ENCODE data around the gene KCTD8. TPM values are rescaled to one million over a fixed set of nuclear protein-coding genes. Genes with fewer than 3 reads are reported as not detected.

Gene KCTD8
- polyA plus RNA-seq, 2 of the 4 experiments (the other 2 are of a cell fraction): not detected

GRCh38 chr4:44434247-44434646, 14.4 kb downstream of the KCTD8 start:
- H3K4me2 ChIP-seq: no peak overlapping the region
- H3K27ac ChIP-seq: no peak overlapping the region
- DNase-seq (ENCODE audit: low read depth in 1 of 2, low spot score in 1 of 2) (no peak), FAIRE-seq (no peak), ATAC-seq (no peak)
- ChIA-PET CTCF (interaction anchor here (1.2 kb wide), 1 partner anchor 17 kb away, joined by 3 read pairs; no protein-coding TSS in a partner anchor), POLR2A (no interaction called here)
- H3K9me3 ChIP-seq: no peaks in the 10 kb centered on the region
- no peak for TF ChIP-seq CEBPB (IDR thresholded peaks at IDR 0.05)
- no peaks in the 10 kb centered on the region for H3K4me1 ChIP-seq
- 4% methylated on average over 2 of the region's 2 CpGs for WGBS (ENCODE audit: missing lambda C conversion rate)
- no peak overlapping the region for H3K4me3 ChIP-seq

- H3K27ac ChIP-seq: no peak overlapping the region
- no peaks in the 10 kb centered on the region for H3K4me1 ChIP-seq
- no peak overlapping the region for H3K4me3 ChIP-seq
- no peaks in the 10 kb centered on the region for H3K9me3 ChIP-seq
- POLR2A ChIA-PET: no interaction called here
- no peak overlapping the region for H3K4me2 ChIP-seq
- CTCF ChIA-PET: no interaction called here
- TF ChIP-seq CBX2 (IDR thresholded peaks at IDR 0.05; ENCODE audit: borderline replicate concordance, low read depth) (no peak), TFCP2L1 (CRISPR knock-in tag; IDR thresholded peaks at IDR 0.05) (no peak), RAD21 (conservative IDR thresholded peaks at IDR 0.05 in 1 of 2, IDR thresholded peaks at IDR 0.05 in 1 of 2) (peak; percentile 10 to 30; a peak in 1 of 5 replicates)
- ATAC-seq (peak in 1 of 2 experiments; percentile 58; a peak in 2 of 6 replicates), FAIRE-seq (no peak), DNase-seq (ENCODE audit: low read depth in 1 of 2, low spot score in 1 of 2) (peak in 1 of 2 experiments; percentile 21)
- 0% methylated on average over 2 of the region's 2 CpGs for WGBS (ENCODE audit: missing lambda C conversion rate)
Observed at GRCh38 chr4:44425614-44426208, 22.9 kb downstream of the KCTD8 start.

GRCh38 chr4:44422912-44423311, 25.7 kb downstream of the KCTD8 start:
- Histone ChIP-seq H3K9me3 (no peaks in the 10 kb centered on the region), H3K4me3 (no peak overlapping the region), H3K4me2 (no peak overlapping the region), H3K4me1 (no peaks in the 10 kb centered on the region), H3K27ac (no peak overlapping the region)
- CTCF ChIA-PET: no interaction called here
- 0% methylated on average over 1 of the region's 1 CpG for WGBS (ENCODE audit: missing lambda C conversion rate)
- ATAC-seq (no peak), DNase-seq (ENCODE audit: low read depth in 1 of 2, low spot score in 1 of 2) (no peak), FAIRE-seq (no peak)
- no peak for TF ChIP-seq NR3C1 (IDR thresholded peaks at IDR 0.05)
- no peak for TF ChIP-seq FOXS1 (CRISPR knock-in tag; IDR thresholded peaks at IDR 0.05)
- TF ChIP-seq POLR2AphosphoS2 (conservative IDR thresholded peaks at IDR 0.05; ENCODE audit: low read length): no peak
- no peak for TF ChIP-seq RAD21 (conservative IDR thresholded peaks at IDR 0.05 in 1 of 2, IDR thresholded peaks at IDR 0.05 in 1 of 2)
- TF ChIP-seq BHLHE40 (IDR thresholded peaks at IDR 0.05; ENCODE audit: low read depth, low read length): no peak
- TF ChIP-seq HMGXB4 (CRISPR knock-in tag; IDR thresholded peaks at IDR 0.05; ENCODE audit: borderline replicate concordance): no peak
- no peak for TF ChIP-seq MAZ (IDR thresholded peaks at IDR 0.05; ENCODE audit: borderline replicate concordance, low read depth, low read length)
- no peak for TF ChIP-seq HDAC2 (IDR thresholded peaks at IDR 0.05)
- TF ChIP-seq HEYL (CRISPR knock-in tag; IDR thresholded peaks at IDR 0.05): no peak
- no peak for TF ChIP-seq CHD4 (IDR thresholded peaks at IDR 0.05; ENCODE audit: borderline replicate concordance)
- no peak for TF ChIP-seq KDM5A (IDR thresholded peaks at IDR 0.05)
- TF ChIP-seq FOSB (CRISPR knock-in tag; IDR thresholded peaks at IDR 0.05): no peak
- TF ChIP-seq MYC (IDR thresholded peaks at IDR 0.05; ENCODE audit: borderline replicate concordance, low read length): no peak
- TF ChIP-seq RFX5 (IDR thresholded peaks at IDR 0.05): no peak
- TF ChIP-seq ZSCAN20 (CRISPR knock-in tag; IDR thresholded peaks at IDR 0.05): no peak
- POLR2A ChIA-PET: no interaction called here

- H3K4me2 ChIP-seq: no peak overlapping the region
- H3K27ac ChIP-seq: no peak overlapping the region
- H3K9me3 ChIP-seq: no peaks in the 10 kb centered on the region
- DNase-seq (ENCODE audit: low read depth in 1 of 2, low spot score in 1 of 2) (no peak), FAIRE-seq (no peak), ATAC-seq (no peak)
- H3K4me3 ChIP-seq: no peak overlapping the region
- POLR2A ChIA-PET: no interaction called here
- H3K4me1 ChIP-seq: no peaks in the 10 kb centered on the region
- CTCF ChIA-PET: interaction anchor here (0.6 kb wide), 1 partner anchor 24 kb away, joined by 3 read pairs; no protein-coding TSS in a partner anchor
- WGBS (ENCODE audit: missing lambda C conversion rate): 47% methylated on average over 2 of the region's 2 CpGs
- TF ChIP-seq CTCF (IDR thresholded peaks at IDR 0.05): no peak
- TF ChIP-seq FOSL2 (IDR thresholded peaks at IDR 0.05): no peak
- TF ChIP-seq FOSL2 (CRISPR knock-in tag; IDR thresholded peaks at IDR 0.05): no peak
- TF ChIP-seq NFE2L2 (conservative IDR thresholded peaks at IDR 0.05; ENCODE audit: low read length): no peak
- no peak for TF ChIP-seq CBX2 (IDR thresholded peaks at IDR 0.05; ENCODE audit: borderline replicate concordance, low read depth)
- TF ChIP-seq MAZ (IDR thresholded peaks at IDR 0.05; ENCODE audit: borderline replicate concordance, low read depth, low read length): no peak
- TF ChIP-seq JUN (IDR thresholded peaks at IDR 0.05): no peak
- no peak for TF ChIP-seq HMGXB4 (CRISPR knock-in tag; IDR thresholded peaks at IDR 0.05; ENCODE audit: borderline replicate concordance)
- no peak for TF ChIP-seq RCOR1 (IDR thresholded peaks at IDR 0.05; ENCODE audit: low read depth, low read length)
- no peak for TF ChIP-seq BHLHE40 (IDR thresholded peaks at IDR 0.05; ENCODE audit: low read depth, low read length)
- no peak for TF ChIP-seq KDM1A (IDR thresholded peaks at IDR 0.05; ENCODE audit: low read depth)
Observed at GRCh38 chr4:44421330-44422065, 27.1 kb downstream of the KCTD8 start.
